ENCODE data around the gene MMP25. TPM values are rescaled to one million over a fixed set of nuclear protein-coding genes. Genes with fewer than 3 reads are reported as not detected.

The MMP25 gene
- total RNA-seq, 1 donor from 2014 or later: 0.17 TPM

DNA sequence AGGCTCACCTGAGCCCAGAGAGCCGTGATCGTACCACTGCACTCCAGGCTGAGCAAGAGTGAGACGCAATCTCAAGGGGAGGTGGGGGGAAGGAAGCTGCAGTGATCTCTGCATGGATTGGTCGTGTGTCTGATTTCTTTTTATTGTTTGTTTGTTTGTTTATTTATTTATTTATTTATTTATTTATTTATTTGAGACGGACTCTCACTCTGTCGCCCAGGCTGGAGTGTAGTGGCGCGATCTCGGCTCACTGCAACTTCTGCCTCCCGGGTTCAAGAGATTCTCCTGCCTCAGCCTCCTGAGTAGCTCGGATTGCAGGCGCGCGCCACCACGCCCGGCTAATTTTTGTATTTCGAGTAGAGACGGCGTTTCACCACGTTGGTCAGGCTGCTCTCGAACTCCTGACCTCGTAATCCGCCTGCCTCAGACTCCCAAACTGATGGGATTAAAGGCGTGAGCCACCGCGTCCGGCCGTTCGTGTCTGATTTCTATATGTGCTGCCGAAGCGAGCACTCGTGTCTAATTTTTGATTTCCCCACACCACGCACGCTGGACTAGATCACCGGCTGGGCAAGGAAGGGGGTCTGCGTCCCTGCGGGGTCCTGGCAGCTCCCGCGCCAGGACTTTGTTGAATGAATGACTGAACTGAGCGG is 26.6 kb upstream of the MMP25 start:
- H3K36me3 ChIP-seq (ENCODE audit: control insufficient read depth, insufficient read depth, low read length): no peaks in the 10 kb centered on the region
- H3K27me3 ChIP-seq (ENCODE audit: control insufficient read depth, insufficient read depth, low read length): no peaks in the 10 kb centered on the region
- TF ChIP-seq, protein P1, sequence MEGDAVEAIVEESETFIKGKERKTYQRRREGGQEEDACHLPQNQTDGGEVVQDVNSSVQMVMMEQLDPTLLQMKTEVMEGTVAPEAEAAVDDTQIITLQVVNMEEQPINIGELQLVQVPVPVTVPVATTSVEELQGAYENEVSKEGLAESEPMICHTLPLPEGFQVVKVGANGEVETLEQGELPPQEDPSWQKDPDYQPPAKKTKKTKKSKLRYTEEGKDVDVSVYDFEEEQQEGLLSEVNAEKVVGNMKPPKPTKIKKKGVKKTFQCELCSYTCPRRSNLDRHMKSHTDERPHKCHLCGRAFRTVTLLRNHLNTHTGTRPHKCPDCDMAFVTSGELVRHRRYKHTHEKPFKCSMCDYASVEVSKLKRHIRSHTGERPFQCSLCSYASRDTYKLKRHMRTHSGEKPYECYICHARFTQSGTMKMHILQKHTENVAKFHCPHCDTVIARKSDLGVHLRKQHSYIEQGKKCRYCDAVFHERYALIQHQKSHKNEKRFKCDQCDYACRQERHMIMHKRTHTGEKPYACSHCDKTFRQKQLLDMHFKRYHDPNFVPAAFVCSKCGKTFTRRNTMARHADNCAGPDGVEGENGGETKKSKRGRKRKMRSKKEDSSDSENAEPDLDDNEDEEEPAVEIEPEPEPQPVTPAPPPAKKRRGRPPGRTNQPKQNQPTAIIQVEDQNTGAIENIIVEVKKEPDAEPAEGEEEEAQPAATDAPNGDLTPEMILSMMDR (IDR thresholded peaks at IDR 0.05; ENCODE audit: insufficient read depth, low read length, poor library complexity, severe bottlenecking): no peak
- no peak for DNase-seq (ENCODE audit: low read depth)
- H3K4me3 ChIP-seq (ENCODE audit: low read depth, low read length): peak overlapping the region; percentile 88

DNA sequence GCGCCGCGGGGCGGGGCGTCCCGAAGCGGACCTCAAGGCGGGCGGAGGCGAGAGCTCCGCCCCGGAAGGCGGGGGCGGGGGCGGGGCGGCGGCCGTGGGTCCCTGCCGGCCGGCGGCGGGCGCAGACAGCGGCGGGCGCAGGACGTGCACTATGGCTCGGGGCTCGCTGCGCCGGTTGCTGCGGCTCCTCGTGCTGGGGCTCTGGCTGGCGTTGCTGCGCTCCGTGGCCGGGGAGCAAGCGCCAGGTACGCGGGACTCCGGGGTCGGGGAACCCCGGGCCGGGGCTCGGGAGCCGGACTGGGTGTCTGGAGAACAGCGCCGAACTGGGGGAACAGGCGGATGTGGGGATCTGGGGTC is 26.1 kb upstream of the MMP25 start, which contains the start of gene TNFRSF12A:
TSS of gene TNFRSF12A (plus strand) at position 122 of the 357 bp plus-strand sequence. CDS start at position 152, 30 bp downstream.
- peak within 1 kb of the TSS; percentile 88 for H3K4me3 ChIP-seq (ENCODE audit: low read depth, low read length)

DNA sequence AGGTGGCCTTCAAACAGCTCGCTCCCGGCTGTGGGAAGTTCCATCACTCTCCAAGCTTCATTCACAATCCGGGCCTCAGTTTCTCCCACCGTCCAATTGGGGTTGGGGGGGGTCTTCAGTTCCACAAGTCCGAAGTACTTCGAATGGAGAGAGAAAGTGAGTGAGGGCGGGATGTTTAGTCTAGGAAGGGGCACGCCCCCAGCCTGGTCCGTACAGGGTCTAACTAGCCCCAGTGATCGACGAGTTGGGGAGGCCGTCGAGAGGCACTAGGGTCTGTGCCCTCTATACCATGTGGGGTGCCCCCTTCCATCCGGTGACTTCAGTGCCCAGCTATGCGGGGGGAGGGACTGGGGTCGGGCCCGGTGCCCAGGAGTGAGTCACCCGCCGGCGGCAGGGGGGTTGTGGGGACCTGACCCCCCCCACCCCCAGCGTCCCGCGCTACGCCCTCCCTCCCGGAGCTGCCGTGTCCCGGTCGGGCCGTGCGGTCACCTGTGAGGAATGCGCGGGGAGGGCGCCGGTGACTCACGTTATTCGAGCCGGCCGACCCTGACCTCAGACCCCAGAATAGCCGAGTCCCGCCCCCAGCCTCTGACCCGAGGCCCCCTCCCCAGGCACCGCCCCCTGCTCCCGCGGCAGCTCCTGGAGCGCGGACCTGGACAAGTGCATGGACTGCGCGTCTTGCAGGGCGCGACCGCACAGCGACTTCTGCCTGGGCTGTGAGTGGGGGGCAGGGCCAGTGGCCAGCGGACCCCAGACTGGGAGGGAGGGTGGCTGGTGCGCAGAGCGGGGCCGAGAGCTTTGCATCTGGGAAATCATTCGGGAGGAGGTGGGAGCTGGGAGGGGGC is 25.5 kb upstream of the MMP25 start:
- TF ChIP-seq, protein P1 (IDR thresholded peaks at IDR 0.05; ENCODE audit: insufficient read depth, low read length, poor library complexity, severe bottlenecking): no peak
- no peaks in the 10 kb centered on the region for H3K36me3 ChIP-seq (ENCODE audit: control insufficient read depth, insufficient read depth, low read length)
- H3K27me3 ChIP-seq (ENCODE audit: control insufficient read depth, insufficient read depth, low read length): no peaks in the 10 kb centered on the region
- H3K4me3 ChIP-seq (ENCODE audit: low read depth, low read length): peak overlapping the region; percentile 88
- DNase-seq (ENCODE audit: low read depth): no peak

More for the DNA sequence above, 26.1 kb upstream of the MMP25 start, which contains the start of gene TNFRSF12A:
- TF ChIP-seq, protein P1 (IDR thresholded peaks at IDR 0.05; ENCODE audit: insufficient read depth, low read length, poor library complexity, severe bottlenecking): no peak
- DNase-seq (ENCODE audit: low read depth): no peak
- Histone ChIP-seq H3K36me3 (ENCODE audit: control insufficient read depth, insufficient read depth, low read length) (no peaks in the 10 kb centered on the region), H3K27me3 (ENCODE audit: control insufficient read depth, insufficient read depth, low read length) (no peaks in the 10 kb centered on the region)

DNA sequence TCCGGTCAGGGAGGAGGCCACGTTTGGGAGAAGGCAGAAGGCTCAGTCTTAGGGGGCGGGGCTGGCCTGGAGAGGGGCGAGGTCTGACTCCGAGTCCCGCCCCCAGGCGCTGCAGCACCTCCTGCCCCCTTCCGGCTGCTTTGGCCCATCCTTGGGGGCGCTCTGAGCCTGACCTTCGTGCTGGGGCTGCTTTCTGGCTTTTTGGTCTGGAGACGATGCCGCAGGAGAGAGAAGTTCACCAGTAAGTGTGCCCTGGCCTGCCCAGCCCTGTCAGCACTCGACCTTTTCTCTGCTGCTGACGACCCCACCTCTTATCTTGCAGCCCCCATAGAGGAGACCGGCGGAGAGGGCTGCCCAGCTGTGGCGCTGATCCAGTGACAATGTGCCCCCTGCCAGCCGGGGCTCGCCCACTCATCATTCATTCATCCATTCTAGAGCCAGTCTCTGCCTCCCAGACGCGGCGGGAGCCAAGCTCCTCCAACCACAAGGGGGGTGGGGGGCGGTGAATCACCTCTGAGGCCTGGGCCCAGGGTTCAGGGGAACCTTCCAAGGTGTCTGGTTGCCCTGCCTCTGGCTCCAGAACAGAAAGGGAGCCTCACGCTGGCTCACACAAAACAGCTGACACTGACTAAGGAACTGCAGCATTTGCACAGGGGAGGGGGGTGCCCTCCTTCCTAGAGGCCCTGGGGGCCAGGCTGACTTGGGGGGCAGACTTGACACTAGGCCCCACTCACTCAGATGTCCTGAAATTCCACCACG is 24.7 kb upstream of the MMP25 start:
- Histone ChIP-seq H3K27me3 (ENCODE audit: control insufficient read depth, insufficient read depth, low read length) (no peaks in the 10 kb centered on the region), H3K4me3 (ENCODE audit: low read depth, low read length) (peak overlapping the region; percentile 88), H3K36me3 (ENCODE audit: control insufficient read depth, insufficient read depth, low read length) (no peaks in the 10 kb centered on the region)
- peak; percentile 80 for DNase-seq (ENCODE audit: low read depth)
- TF ChIP-seq, protein P1 (IDR thresholded peaks at IDR 0.05; ENCODE audit: insufficient read depth, low read length, poor library complexity, severe bottlenecking): peak; percentile 55

DNA sequence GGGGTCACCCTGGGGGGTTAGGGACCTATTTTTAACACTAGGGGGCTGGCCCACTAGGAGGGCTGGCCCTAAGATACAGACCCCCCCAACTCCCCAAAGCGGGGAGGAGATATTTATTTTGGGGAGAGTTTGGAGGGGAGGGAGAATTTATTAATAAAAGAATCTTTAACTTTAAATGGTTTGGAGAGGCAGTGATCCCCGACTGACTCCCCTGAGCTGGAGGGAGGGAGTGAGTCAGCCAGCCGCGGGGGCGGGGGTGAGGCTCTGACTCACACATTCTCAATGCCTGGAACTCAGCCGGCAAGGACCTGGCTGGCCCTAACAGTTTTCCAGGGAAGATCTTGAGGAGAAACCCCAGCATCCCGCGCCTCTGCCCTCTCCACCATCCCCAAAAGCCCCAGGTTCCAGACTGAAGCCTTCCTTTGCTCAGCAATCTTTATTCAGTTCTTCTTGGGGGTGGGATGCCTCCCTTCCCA is 24.1 kb upstream of the MMP25 start:
- DNase-seq (ENCODE audit: low read depth): peak; percentile 81
- Histone ChIP-seq H3K36me3 (ENCODE audit: control insufficient read depth, insufficient read depth, low read length) (peaks cover 4% of the 10 kb centered on the region), H3K27me3 (ENCODE audit: control insufficient read depth, insufficient read depth, low read length) (no peaks in the 10 kb centered on the region), H3K4me3 (ENCODE audit: low read depth, low read length) (peak overlapping the region; percentile 88)
- TF ChIP-seq, protein P1 (IDR thresholded peaks at IDR 0.05; ENCODE audit: insufficient read depth, low read length, poor library complexity, severe bottlenecking): no peak

All from kidney epithelial cell (primary cell).